GM19372 (cell line): ENCODE data around the gene BSN.

ENCODE experiments used
- ATAC-seq: cut with Tn5 transposase; IDR thresholded peaks from one replicate; pipeline ENCODE4 v1.9.1; 2021; ENCODE audit warnings: mild to moderate bottlenecking, low read depth, moderate library complexity; ENCODE audit not compliant: unreplicated experiment

Gene BSN

GRCh38 chr3:49711489-49711888 is 157.2 kb downstream of the BSN start:
- ATAC-seq = no peak

- ATAC-seq = no peak
These were observed 157.9 kb downstream of the BSN start for GRCh38 chr3:49712166-49712565.

- no peak for ATAC-seq
These were observed 158.5 kb downstream of the BSN start for GRCh38 chr3:49712631-49713317.

- no peak for ATAC-seq
These were observed 159.2 kb downstream of the BSN start for GRCh38 chr3:49713336-49714105.

- ATAC-seq = no peak
These were observed 160.7 kb downstream of the BSN start for GRCh38 chr3:49714728-49715550.

- ATAC-seq = no peak
These were observed 161.4 kb downstream of the BSN start for GRCh38 chr3:49715611-49716121.

GRCh38 chr3:49716169-49716568 is 161.9 kb downstream of the BSN start:
- ATAC-seq = no peak

GRCh38 chr3:49716691-49717210 is 162.5 kb downstream of the BSN start:
- ATAC-seq = no peak

- ATAC-seq = no peak
These were observed 163.1 kb downstream of the BSN start for GRCh38 chr3:49717211-49717958.

- no peak for ATAC-seq
These were observed 163.9 kb downstream of the BSN start for GRCh38 chr3:49717959-49718857.

GRCh38 chr3:49718858-49719213 is 164.6 kb downstream of the BSN start:
- no peak for ATAC-seq

GRCh38 chr3:49719214-49719884 is 165.1 kb downstream of the BSN start, which contains the start of gene AMIGO3:
Gene AMIGO3, minus strand, starts transcription at chr3:49719684. Its CDS starts 219 bp downstream, at chr3:49719465.
- ATAC-seq = peak; percentile 48
